HAP-1 (cell line): Measurements from ENCODE around the gene SSBP4.
A peak's percentile ranks its signal among the peaks of the same experiment; 100 is the strongest.

Experiments used
- DNase-seq, 2 experiments: peaks; one replicate each; pipeline ENCODE4 v3.0.0-alpha.2; 2016 to 2020; ENCODE audit warnings: low spot score in 2 of 2
- H3K27me3 ChIP-seq: fragments of 250-450 bp; sonication (Bioruptor Pico); 2 replicates; pipeline ENCODE4 v1.5.1; 2020; ENCODE audit warnings: low read depth, mild to moderate bottlenecking, moderate library complexity
- H3K36me3 ChIP-seq: fragments of 250-450 bp; sonication (Bioruptor Pico); replicated peaks from 2 replicates; pipeline ENCODE4 v1.5.1; 2020; ENCODE audit warnings: mild to moderate bottlenecking
- H3K4me1 ChIP-seq: fragments of 250-450 bp; sonication (Bioruptor Pico); 2 replicates; pipeline ENCODE4 v1.5.1; 2020; ENCODE audit warnings: mild to moderate bottlenecking
- H3K4me3 ChIP-seq: fragments of 250-450 bp; sonication (Bioruptor Pico); 2 replicates; pipeline ENCODE4 v1.5.1; 2020; ENCODE audit warnings: mild to moderate bottlenecking, moderate library complexity
- H3K9me3 ChIP-seq: fragments of 250-450 bp; sonication (Bioruptor Pico); 2 replicates; pipeline ENCODE4 v1.5.1; 2020; ENCODE audit warnings: mild to moderate bottlenecking, moderate library complexity
- in situ Hi-C: fragments of 300-500 bp; cut with MboI; formaldehyde crosslinking; loops from 3 replicates; pipeline ENCODE4 v1.14.3; 2020; ENCODE audit warnings: low sequenced_read_pairs, inconsistent platforms, mixed read lengths

SSBP4 gene

GRCh38 chr19:18420930-18421329 is 1.7 kb downstream of the SSBP4 start:
- no peaks in the 10 kb centered on the region for H3K27me3 ChIP-seq
- DNase-seq: no peak
- peaks cover 23% of the 10 kb centered on the region for H3K4me1 ChIP-seq
- no peaks in the 10 kb centered on the region for H3K9me3 ChIP-seq
- H3K4me3 ChIP-seq: peak overlapping the region; percentile 60
- in situ Hi-C loops: no loop called here
- no peaks in the 10 kb centered on the region for H3K36me3 ChIP-seq

DNA sequence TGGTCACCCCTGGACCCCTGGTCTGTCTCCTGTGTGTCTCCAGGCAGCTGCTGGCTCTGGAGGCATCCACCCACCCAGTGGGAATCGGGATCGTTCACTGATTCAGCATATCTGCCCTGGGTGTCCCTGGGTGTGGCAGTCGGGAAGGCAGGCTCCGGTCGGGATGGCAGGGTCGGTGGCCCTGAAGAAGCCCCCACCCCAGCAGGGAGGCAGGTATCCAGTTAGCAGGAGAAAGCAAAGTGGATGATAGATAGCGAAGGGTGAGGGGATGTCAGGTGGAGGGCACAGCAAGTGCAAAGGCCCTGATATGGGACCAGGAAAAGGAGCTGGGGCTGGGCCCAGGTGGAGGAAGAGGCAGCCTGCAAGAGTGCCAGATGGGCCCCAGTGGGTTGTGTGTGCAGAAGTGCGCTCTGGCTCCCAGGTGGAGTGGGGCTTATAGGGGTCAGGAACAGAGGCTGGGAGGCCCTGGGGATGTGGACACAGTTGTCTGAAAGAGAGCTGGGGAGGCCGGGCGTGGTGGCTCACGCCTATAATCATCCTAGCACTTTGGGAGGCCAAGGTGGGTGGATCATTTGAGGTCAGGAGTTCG is 2.3 kb downstream of the SSBP4 start:
- Histone ChIP-seq H3K27me3 (no peaks in the 10 kb centered on the region), H3K4me3 (peak overlapping the region; percentile 60), H3K36me3 (no peaks in the 10 kb centered on the region), H3K9me3 (no peaks in the 10 kb centered on the region), H3K4me1 (peaks cover 19% of the 10 kb centered on the region)
- in situ Hi-C loops: no loop called here
- no peak for DNase-seq

GRCh38 chr19:18422530-18423191 is 3.5 kb downstream of the SSBP4 start:
- H3K36me3 ChIP-seq: no peaks in the 10 kb centered on the region
- in situ Hi-C loops: no loop called here
- H3K27me3 ChIP-seq: no peaks in the 10 kb centered on the region
- no peak for DNase-seq
- no peak overlapping the region for H3K4me3 ChIP-seq
- H3K9me3 ChIP-seq: no peaks in the 10 kb centered on the region
- H3K4me1 ChIP-seq: peaks cover 10% of the 10 kb centered on the region

DNA sequence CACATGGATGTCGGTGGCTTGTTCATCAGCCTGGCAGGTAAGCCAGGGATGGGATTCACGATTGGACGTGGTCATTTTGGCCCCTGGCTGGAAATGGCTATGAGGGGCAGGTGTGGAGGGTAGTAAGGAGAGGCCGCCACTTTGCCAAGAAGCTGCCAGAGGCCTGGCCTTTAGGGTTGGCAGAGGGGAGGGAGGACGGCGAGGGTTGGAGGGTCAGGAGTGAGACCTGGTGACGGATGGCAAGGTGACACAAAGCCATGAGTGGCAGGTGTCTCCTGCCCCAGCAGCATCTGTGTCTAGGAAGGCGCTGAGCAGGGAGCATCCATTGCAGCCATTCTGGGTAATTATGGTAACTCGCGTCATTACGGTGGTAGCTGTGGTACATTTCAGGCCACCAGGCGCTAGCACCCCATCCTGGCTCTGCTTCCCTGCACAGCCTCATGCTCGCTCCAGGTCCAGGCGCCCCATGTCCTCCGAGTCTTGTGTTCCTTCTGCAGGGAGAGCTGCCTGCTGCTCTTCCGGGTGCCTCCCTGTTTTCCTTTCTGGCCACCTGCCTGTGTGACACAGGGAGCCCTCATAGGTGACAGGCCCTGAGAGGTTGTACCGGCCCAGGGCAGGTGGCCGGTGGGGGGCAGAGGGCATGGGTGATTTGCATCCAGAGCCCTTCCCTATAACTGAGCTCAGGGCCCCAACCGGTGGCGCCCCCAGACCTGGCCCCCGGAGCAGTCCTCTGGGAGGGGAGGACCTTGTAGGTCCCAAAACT is 4.2 kb downstream of the SSBP4 start:
- Histone ChIP-seq H3K36me3 (no peaks in the 10 kb centered on the region), H3K27me3 (no peaks in the 10 kb centered on the region), H3K4me3 (no peak overlapping the region), H3K4me1 (peaks cover 7% of the 10 kb centered on the region), H3K9me3 (no peaks in the 10 kb centered on the region)
- in situ Hi-C loops: no loop called here
- DNase-seq: no peak

- Histone ChIP-seq H3K9me3 (no peaks in the 10 kb centered on the region), H3K4me1 (peaks cover 5% of the 10 kb centered on the region), H3K36me3 (0 out of 2 replicates have a peak, but pooled peaks cover 3% of the 10 kb centered on the region), H3K4me3 (no peak overlapping the region), H3K27me3 (no peaks in the 10 kb centered on the region)
- no peak for DNase-seq
- in situ Hi-C loops: no loop called here
Observed at GRCh38 chr19:18424122-18424889, 5.1 kb downstream of the SSBP4 start.

DNA sequence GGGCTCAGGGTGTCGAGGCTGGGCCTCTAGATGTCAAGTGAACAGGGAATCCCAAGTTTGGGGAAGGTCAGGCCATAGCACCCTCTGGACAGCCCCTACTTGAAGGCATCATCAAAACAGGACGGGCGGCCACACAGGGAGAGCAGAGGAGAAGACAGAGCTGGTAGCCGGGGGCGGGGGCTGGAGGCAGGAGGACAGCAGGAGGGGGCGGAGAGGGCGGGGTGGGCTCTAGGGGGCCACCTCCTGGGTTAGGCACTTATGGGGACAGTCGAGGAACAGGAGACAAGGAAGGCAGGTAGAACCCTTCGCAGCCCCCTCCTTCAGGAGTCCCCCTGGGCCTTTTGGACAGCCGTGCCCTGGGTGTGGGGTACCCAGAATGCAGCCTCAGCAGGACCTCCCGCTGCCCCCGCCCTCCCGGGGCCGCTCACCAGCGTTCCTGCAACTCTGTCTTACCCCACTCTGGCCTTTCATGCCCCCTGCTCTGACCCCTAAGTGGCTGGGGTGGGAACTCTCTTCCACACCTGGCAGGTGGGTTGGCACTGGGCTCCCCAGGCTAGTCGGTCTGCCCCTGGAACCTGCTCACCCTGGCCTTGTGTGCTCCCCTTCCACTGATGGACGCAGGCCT is 5.8 kb downstream of the SSBP4 start:
- no peaks in the 10 kb centered on the region for H3K9me3 ChIP-seq
- H3K27me3 ChIP-seq: no peaks in the 10 kb centered on the region
- peaks cover 8% of the 10 kb centered on the region for H3K4me1 ChIP-seq
- DNase-seq: no peak
- H3K4me3 ChIP-seq: no peak overlapping the region
- in situ Hi-C loops: no loop called here
- 0 out of 2 replicates have a peak, but pooled peaks cover 3% of the 10 kb centered on the region for H3K36me3 ChIP-seq

- Histone ChIP-seq H3K4me1 (peaks cover 6% of the 10 kb centered on the region; the same call in 1 of the 2 replicates), H3K27me3 (no peaks in the 10 kb centered on the region), H3K9me3 (no peaks in the 10 kb centered on the region), H3K4me3 (no peak overlapping the region), H3K36me3 (peaks cover 3% of the 10 kb centered on the region; the same call in 1 of the 2 replicates)
- DNase-seq: no peak
- in situ Hi-C loops: no loop called here
Observed at GRCh38 chr19:18425515-18426415, 6.6 kb downstream of the SSBP4 start.

DNA sequence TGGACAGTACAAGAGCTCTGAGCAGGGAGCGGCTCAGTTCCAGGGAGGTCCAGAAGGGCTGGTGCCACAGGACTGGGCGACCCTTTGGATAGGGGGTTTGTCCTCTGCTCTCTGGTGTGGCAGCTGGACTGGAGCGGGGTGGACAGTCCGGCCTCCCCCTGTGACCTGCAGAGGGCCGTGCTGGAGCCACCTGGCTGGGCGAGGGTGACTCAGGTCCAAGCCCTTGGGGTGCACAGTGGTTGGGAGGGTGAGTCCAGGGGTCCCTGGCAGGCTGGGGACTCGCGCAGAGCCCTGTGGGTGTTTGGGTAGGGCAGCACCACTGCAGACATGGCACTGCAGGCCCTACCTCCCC is 7.2 kb downstream of the SSBP4 start:
- in situ Hi-C loops: no loop called here
- H3K4me1 ChIP-seq: peaks cover 6% of the 10 kb centered on the region; the same call in 1 of the 2 replicates
- no peak overlapping the region for H3K4me3 ChIP-seq
- H3K9me3 ChIP-seq: no peaks in the 10 kb centered on the region
- DNase-seq: no peak
- H3K27me3 ChIP-seq: no peaks in the 10 kb centered on the region
- H3K36me3 ChIP-seq: peaks cover 3% of the 10 kb centered on the region; the same call in 1 of the 2 replicates

GRCh38 chr19:18427080-18427742 is 8.0 kb downstream of the SSBP4 start:
- Histone ChIP-seq H3K4me1 (peaks cover 6% of the 10 kb centered on the region; the same call in 1 of the 2 replicates), H3K27me3 (no peaks in the 10 kb centered on the region), H3K4me3 (no peak overlapping the region), H3K9me3 (no peaks in the 10 kb centered on the region), H3K36me3 (peaks cover 3% of the 10 kb centered on the region; the same call in 1 of the 2 replicates)
- no peak for DNase-seq
- in situ Hi-C loops: no loop called here

DNA sequence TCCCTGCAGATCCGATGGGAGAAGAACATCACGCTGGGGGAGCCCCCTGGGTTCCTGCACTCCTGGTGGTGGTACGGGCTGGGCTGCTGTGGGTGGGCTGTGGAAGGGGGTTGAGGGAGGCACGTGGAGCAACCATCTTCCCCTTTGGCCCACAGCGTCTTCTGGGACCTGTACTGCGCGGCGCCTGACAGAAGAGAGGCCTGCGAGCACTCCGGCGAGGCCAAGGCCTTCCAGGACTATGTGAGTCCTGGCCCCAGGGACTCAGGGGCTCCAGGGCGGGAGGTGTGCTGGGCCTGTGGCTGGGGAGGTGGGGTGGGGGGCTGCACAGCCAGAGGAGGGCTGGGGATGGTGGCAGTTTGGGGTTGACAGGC is 8.5 kb downstream of the SSBP4 start:
- Histone ChIP-seq H3K4me1 (peaks cover 6% of the 10 kb centered on the region; the same call in 1 of the 2 replicates), H3K27me3 (no peaks in the 10 kb centered on the region), H3K36me3 (peaks cover 4% of the 10 kb centered on the region), H3K9me3 (no peaks in the 10 kb centered on the region), H3K4me3 (no peak overlapping the region)
- no peak for DNase-seq
- in situ Hi-C loops: no loop called here

- H3K36me3 ChIP-seq: peaks cover 7% of the 10 kb centered on the region
- no peaks in the 10 kb centered on the region for H3K9me3 ChIP-seq
- in situ Hi-C loops: no loop called here
- H3K27me3 ChIP-seq: no peaks in the 10 kb centered on the region
- no peak for DNase-seq
- H3K4me3 ChIP-seq: no peak overlapping the region
- H3K4me1 ChIP-seq: peaks cover 6% of the 10 kb centered on the region; the same call in 1 of the 2 replicates
Observed at GRCh38 chr19:18428173-18428786, 9.1 kb downstream of the SSBP4 start.
